HepG2 (cell line): ENCODE results near the gene CCDC8.
"Not testable (repeated sequence)": the region's sequence is repeated elsewhere in the genome, so short reads cannot be mapped to it uniquely, and the experiment has no call there.

Experiments
- CREB1 ChIP-seq, 2 experiments: fragments of 450-650 bp in 1 of 2; IDR thresholded peaks; 2 replicates each; pipeline ENCODE4 v1.6.1; 2016 to 2017; ENCODE audit warnings: control low read depth in 1 of 2, mild to moderate bottlenecking in 1 of 2, missing compliant biosample characterization in 1 of 2, missing genetic modification characterization in 1 of 2
- JUND ChIP-seq: sonication (generic); formaldehyde crosslinking; IDR thresholded peaks from 2 replicates; pipeline ENCODE4 v1.8.0; 2022; ENCODE audit warnings: mild to moderate bottlenecking, missing genetic modification reagents
- MAX ChIP-seq: IDR thresholded peaks from 2 replicates; pipeline ENCODE4 v1.6.1; 2012; ENCODE audit warnings: inconsistent platforms
- MTERF4 ChIP-seq: sonication (generic); formaldehyde crosslinking; IDR thresholded peaks from 2 replicates; pipeline ENCODE4 v1.8.0; 2023; ENCODE audit warnings: mild to moderate bottlenecking, missing genetic modification reagents
- MYC ChIP-seq: sonication (generic); formaldehyde crosslinking; IDR thresholded peaks from 2 replicates; pipeline ENCODE4 v1.9.0; 2021; ENCODE audit warnings: missing genetic modification reagents, borderline replicate concordance
- RERE ChIP-seq: IDR thresholded peaks from 2 replicates; pipeline ENCODE4 v1.6.1; 2016; ENCODE audit warnings: low read depth, missing genetic modification reagents, missing compliant biosample characterization
- RFXAP ChIP-seq: sonication (generic); formaldehyde crosslinking; IDR thresholded peaks from 2 replicates; pipeline ENCODE4 v1.4.0; 2020; ENCODE audit warnings: missing genetic modification reagents, borderline replicate concordance
- ZKSCAN1 ChIP-seq: fragments of 150-350 bp; IDR thresholded peaks from 2 replicates; pipeline ENCODE4 v1.6.1; 2014; ENCODE audit warnings: low read length
- ZNF225 ChIP-seq: sonication (generic); formaldehyde crosslinking; IDR thresholded peaks from 2 replicates; pipeline ENCODE4 v1.4.0; 2020; ENCODE audit warnings: mild to moderate bottlenecking, missing genetic modification reagents
- ZNF282 ChIP-seq: fragments of 450-650 bp; IDR thresholded peaks from 2 replicates; pipeline ENCODE4 v1.6.1; 2018; ENCODE audit not compliant: partially characterized antibody
- ZNF644 ChIP-seq: IDR thresholded peaks from 2 replicates; pipeline ENCODE4 v1.6.1; 2016; ENCODE audit warnings: low read depth
- ZNF674 ChIP-seq: sonication (generic); formaldehyde crosslinking; IDR thresholded peaks from 2 replicates; pipeline ENCODE4 v1.5.0; 2020; ENCODE audit warnings: low read depth, mild to moderate bottlenecking, missing genetic modification reagents
- TF ChIP-seq, protein P1 (sequence below), 2 experiments: fragments of 450-650 bp in 1 of 2; sonication (generic) in 1 of 2; formaldehyde crosslinking; IDR thresholded peaks; 2 replicates each; pipeline versions ENCODE4 v1.5.0 to v1.8.0; 2020 to 2022; ENCODE audit warnings: mild to moderate bottlenecking in 1 of 2, missing genetic modification reagents in 1 of 2
- TF ChIP-seq, protein P2 (sequence below): sonication (generic); formaldehyde crosslinking; IDR thresholded peaks from 2 replicates; pipeline ENCODE4 v1.4.0; 2020; ENCODE audit warnings: missing genetic modification reagents

DNA sequence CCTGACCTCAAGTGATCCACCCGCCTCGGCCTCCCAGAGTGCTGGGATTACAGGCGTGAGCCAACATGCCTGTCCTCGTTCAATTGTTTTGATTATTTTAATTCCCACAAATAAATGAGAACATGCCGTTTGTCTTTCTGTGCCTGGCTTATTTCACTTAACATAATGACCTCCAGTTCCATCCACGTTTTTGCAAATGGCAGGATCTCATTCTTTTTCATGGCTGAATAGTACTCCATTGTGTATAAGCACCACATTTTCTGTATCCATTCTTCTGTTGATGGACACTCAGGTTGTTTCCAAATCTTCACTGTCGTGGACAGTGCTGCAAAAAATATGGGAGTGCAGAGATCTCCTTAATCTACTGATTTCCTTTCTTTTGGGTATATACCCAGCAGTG is 20.1 kb upstream of the CCDC8 start:
- not testable (repeated sequence) for TF ChIP-seq MAX; ZNF674 (CRISPR knock-in tag); ZNF282; RERE; ZNF225; JUND; MTERF4; CREB1 (IDR thresholded peaks at IDR 0.05); CREB1 (CRISPR knock-in tag; IDR thresholded peaks at IDR 0.05); ZKSCAN1; RFXAP; ZNF644; MYC (CRISPR knock-in tag)
- TF ChIP-seq, protein P1, sequence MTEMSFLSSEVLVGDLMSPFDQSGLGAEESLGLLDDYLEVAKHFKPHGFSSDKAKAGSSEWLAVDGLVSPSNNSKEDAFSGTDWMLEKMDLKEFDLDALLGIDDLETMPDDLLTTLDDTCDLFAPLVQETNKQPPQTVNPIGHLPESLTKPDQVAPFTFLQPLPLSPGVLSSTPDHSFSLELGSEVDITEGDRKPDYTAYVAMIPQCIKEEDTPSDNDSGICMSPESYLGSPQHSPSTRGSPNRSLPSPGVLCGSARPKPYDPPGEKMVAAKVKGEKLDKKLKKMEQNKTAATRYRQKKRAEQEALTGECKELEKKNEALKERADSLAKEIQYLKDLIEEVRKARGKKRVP (CRISPR knock-in tag; IDR thresholded peaks at IDR 0.05): not testable (repeated sequence)
- TF ChIP-seq, protein P2, sequence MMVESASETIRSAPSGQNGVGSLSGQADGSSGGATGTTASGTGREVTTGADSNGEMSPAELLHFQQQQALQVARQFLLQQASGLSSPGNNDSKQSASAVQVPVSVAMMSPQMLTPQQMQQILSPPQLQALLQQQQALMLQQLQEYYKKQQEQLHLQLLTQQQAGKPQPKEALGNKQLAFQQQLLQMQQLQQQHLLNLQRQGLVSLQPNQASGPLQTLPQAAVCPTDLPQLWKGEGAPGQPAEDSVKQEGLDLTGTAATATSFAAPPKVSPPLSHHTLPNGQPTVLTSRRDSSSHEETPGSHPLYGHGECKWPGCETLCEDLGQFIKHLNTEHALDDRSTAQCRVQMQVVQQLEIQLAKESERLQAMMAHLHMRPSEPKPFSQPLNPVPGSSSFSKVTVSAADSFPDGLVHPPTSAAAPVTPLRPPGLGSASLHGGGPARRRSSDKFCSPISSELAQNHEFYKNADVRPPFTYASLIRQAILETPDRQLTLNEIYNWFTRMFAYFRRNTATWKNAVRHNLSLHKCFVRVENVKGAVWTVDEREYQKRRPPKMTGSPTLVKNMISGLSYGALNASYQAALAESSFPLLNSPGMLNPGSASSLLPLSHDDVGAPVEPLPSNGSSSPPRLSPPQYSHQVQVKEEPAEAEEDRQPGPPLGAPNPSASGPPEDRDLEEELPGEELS (CRISPR knock-in tag): not testable (repeated sequence)
